Hepatocyte (in vitro differentiated cells): ENCODE results near the gene CACNA2D4.

ENCODE experiments used
- CTCF ChIP-seq: fragments of 200-600 bp; sonication (generic); IDR thresholded peaks from 2 replicates; pipeline ENCODE4 v1.5.1; 2016; ENCODE audit warnings: antibody characterized with exemption, mild to moderate bottlenecking; ENCODE audit not compliant: poor library complexity
- EZH2 ChIP-seq: fragments of 200-600 bp; sonication (generic); IDR thresholded peaks from 2 replicates; pipeline ENCODE4 v1.6.1; 2016; ENCODE audit warnings: antibody characterized with exemption, mild to moderate bottlenecking, borderline replicate concordance
- EZH2phosphoT487 ChIP-seq: fragments of 200-600 bp; sonication (generic); IDR thresholded peaks from one replicate; pipeline ENCODE4 v1.6.1; 2018; ENCODE audit warnings: antibody characterized with exemption, mild to moderate bottlenecking, low read depth, moderate library complexity; ENCODE audit not compliant: unreplicated experiment, severe bottlenecking

- TF ChIP-seq CTCF (no peak), EZH2 (no peak), EZH2phosphoT487 (no peak)
Observed at GRCh38 chr12:1827826-1828805, 90.3 kb downstream of the CACNA2D4 start.
